Mammary epithelial cell (primary cell): Measurements from ENCODE around the gene PRUNE2.

Experiments
- CTCF ChIP-seq, 2 donors: IDR thresholded peaks in 1 of 2; conservative IDR thresholded peaks in 1 of 2; 2 replicates each; pipeline ENCODE4 v1.5.1; 2011 to 2012; ENCODE audit warnings: inconsistent platforms in 2 of 2, low read length in 2 of 2, mild to moderate bottlenecking in 2 of 2, control low read depth in 1 of 2, low read depth in 1 of 2; ENCODE audit not compliant: insufficient read depth in 1 of 2; ENCODE audit errors: extremely low read depth in 1 of 2
- EZH2 ChIP-seq: IDR thresholded peaks from 2 replicates; pipeline ENCODE4 v1.6.1; 2012; ENCODE audit warnings: low read length, inconsistent platforms, borderline replicate concordance

DNA sequence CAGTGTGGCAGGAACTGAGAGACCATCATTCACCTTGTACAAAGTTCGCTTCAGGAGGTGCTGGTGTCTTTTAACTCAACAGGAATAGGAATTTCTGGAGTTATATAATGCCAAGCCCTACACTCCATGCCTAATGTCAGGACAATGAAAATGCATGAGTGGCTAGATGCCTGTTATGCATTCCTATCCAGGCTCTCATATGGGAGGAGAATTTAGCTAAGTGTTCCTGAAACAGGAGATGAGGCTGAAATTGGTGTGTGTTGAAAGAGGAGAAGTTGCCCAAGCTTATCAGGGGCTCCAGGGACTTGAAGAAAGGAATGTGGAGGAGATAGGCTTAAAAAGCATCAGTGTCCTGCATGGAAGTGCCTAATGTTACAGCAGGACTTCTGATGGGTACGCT, 26.8 kb upstream of the PRUNE2 start:
- TF ChIP-seq CTCF (conservative IDR thresholded peaks at IDR 0.05 in 1 of 2, IDR thresholded peaks at IDR 0.05 in 1 of 2; ENCODE audit: extremely low read depth in 1 of 2, insufficient read depth in 1 of 2, low read depth in 1 of 2, low read length in 2 of 2) (no peak), EZH2 (no peak)
